K562 (cell line): Measurements from ENCODE around the gene PLCB1. TPM values are rescaled to one million over a fixed set of nuclear protein-coding genes. Genes with fewer than 3 reads are reported as not detected.

ENCODE experiments used
- ATAC-seq: fragments of 200-7000 bp; cut with Tn5 transposase; 3 replicates; pipeline ENCODE4 v1.9.1; 2020; ENCODE audit warnings: moderate library complexity
- BruUV-seq: library from RNA; stranded (reverse); fragments of 400-500 nt; replicated peaks from 2 replicates; lab custom pipeline; 2021; lab: Mats Ljungman, UMichigan
- CTCF ChIA-PET: fragments of 300-600 bp; formaldehyde crosslinking; extraction: SDS; loops from one replicate; lab custom pipeline; 2021; ENCODE audit warnings: low intra/inter-chr PET ratio; lab: Yijun Ruan, JAX
- POLR2A ChIA-PET: fragments of 300-600, 350-650 bp; sonication (Branson Sonifier 250); formaldehyde crosslinking; extraction: SDS; loops from one replicate; lab custom pipeline; 2021; ENCODE audit warnings: antibody characterized with exemption, inconsistent platforms; lab: Yijun Ruan, JAX
- DNase-seq, 4 experiments: peaks; one replicate each; pipeline versions ENCODE4 v3.0.0 to v3.0.0-alpha.2; 2011 to 2018; ENCODE audit warnings: low spot score in 3 of 4, mixed read lengths in 3 of 4; ENCODE audit errors: extremely low read depth in 1 of 4
- FAIRE-seq: peaks from 2 replicates; lab custom pipeline; 2011; peaks lifted over from hg19 to GRCh38; lab: Jason Lieb, UNC
- H2AFZ ChIP-seq: 2 replicates; pipeline ENCODE4 v1.6.0; 2011; ENCODE audit warnings: low read depth, low read length, control low read depth, inconsistent platforms
- H3K27ac ChIP-seq: fragments of 200-600 bp; 3 replicates; pipeline ENCODE4 v1.8.0; 2011; ENCODE audit warnings: low read depth, mild to moderate bottlenecking, control low read depth, inconsistent platforms, low read length, moderate library complexity, mixed read lengths; ENCODE audit errors: extremely low read depth
- H3K27me3 ChIP-seq, 2 experiments: fragments of 300-600 bp in 1 of 2; 2 replicates in 1 of 2; 3 replicates in 1 of 2; pipeline versions ENCODE4 v1.6.0 to v1.8.0; 2011; ENCODE audit warnings: inconsistent platforms in 2 of 2, low read length in 2 of 2, mild to moderate bottlenecking in 1 of 2, mixed read lengths in 1 of 2, moderate library complexity in 1 of 2; ENCODE audit not compliant: control insufficient read depth in 2 of 2, insufficient read depth in 2 of 2
- H3K36me3 ChIP-seq: fragments of 300-600 bp; 3 replicates; pipeline ENCODE4 v1.8.0; 2011; ENCODE audit warnings: mild to moderate bottlenecking, low read length, inconsistent platforms; ENCODE audit not compliant: control insufficient read depth, insufficient read depth
- H3K4me1 ChIP-seq, 2 experiments: fragments of 200-600 bp in 1 of 2; replicated peaks in 1 of 2; 2 replicates in 1 of 2; 3 replicates in 1 of 2; pipeline versions ENCODE4 v1.5.1 to v1.8.0; 2011; ENCODE audit warnings: inconsistent platforms in 2 of 2, low read length in 2 of 2, mild to moderate bottlenecking in 1 of 2, mixed read lengths in 1 of 2, moderate library complexity in 1 of 2; ENCODE audit not compliant: control insufficient read depth in 2 of 2, insufficient read depth in 2 of 2
- H3K4me2 ChIP-seq: 2 replicates; pipeline ENCODE4 v1.6.1; 2011; ENCODE audit warnings: low read length, control low read depth, inconsistent platforms, mixed read lengths; ENCODE audit not compliant: insufficient read depth
- H3K4me3 ChIP-seq: fragments of 200-600 bp; sonication (generic), shearing (Covaris generic); 2 replicates; pipeline ENCODE4 v1.5.1; 2016; ENCODE audit warnings: control low read depth, inconsistent platforms
- H3K79me2 ChIP-seq: fragments of 200-600 bp; 3 replicates; pipeline ENCODE4 v1.8.0; 2011; ENCODE audit warnings: low read length, inconsistent platforms; ENCODE audit not compliant: control insufficient read depth, insufficient read depth
- H3K9ac ChIP-seq, 2 experiments: 2 replicates each; pipeline versions ENCODE4 v1.6.0 to v1.6.1; 2011; ENCODE audit warnings: low read depth in 2 of 2, low read length in 2 of 2, control low read depth in 1 of 2, inconsistent platforms in 1 of 2, mild to moderate bottlenecking in 1 of 2, mixed read lengths in 1 of 2; ENCODE audit not compliant: insufficient read depth in 1 of 2
- H3K9me1 ChIP-seq: one replicate; pipeline ENCODE4 v1.6.0; 2011; ENCODE audit warnings: inconsistent platforms, mild to moderate bottlenecking, low read length, moderate library complexity; ENCODE audit not compliant: control insufficient read depth, insufficient read depth
- H3K9me3 ChIP-seq: replicated peaks from 2 replicates; pipeline ENCODE4 v1.5.1; 2011; ENCODE audit warnings: low read depth, low read length, inconsistent platforms; ENCODE audit not compliant: control insufficient read depth, insufficient read depth
- H4K20me1 ChIP-seq: replicated peaks from 2 replicates; pipeline ENCODE4 v1.6.1; 2011; ENCODE audit warnings: low read length, inconsistent platforms, mixed read lengths; ENCODE audit not compliant: control insufficient read depth, insufficient read depth
- KLF1 ChIP-seq: fragments of 450-650 bp; IDR thresholded peaks from 2 replicates; pipeline ENCODE4 v1.6.1; 2016; ENCODE audit warnings: missing genetic modification characterization, missing compliant biosample characterization
- ZKSCAN3 ChIP-seq: fragments of 250-450 bp; sonication (Bioruptor Pico); IDR thresholded peaks from 2 replicates; pipeline ENCODE4 v1.4.0; 2020
- ZNF124 ChIP-seq: sonication (generic); formaldehyde crosslinking; IDR thresholded peaks from 2 replicates; pipeline ENCODE4 v1.8.1; 2022; ENCODE audit warnings: missing genetic modification reagents
- WGBS: fragments of 100-300 bp; shearing (Covaris generic); methylation state at CpG from one replicate; pipeline ENCODE4 v1.1.6; 2016; ENCODE audit warnings: low coverage, mixed read lengths; ENCODE audit not compliant: insufficient coverage; ENCODE audit errors: missing lambda C conversion rate; 5-methylcytosine and 5-hydroxymethylcytosine counted together
- in situ Hi-C: fragments of 300-500 bp; cut with MboI; formaldehyde crosslinking; loops from 4 replicates; pipeline ENCODE4 v1.15.0; 2018; ENCODE audit warnings: inconsistent platforms, mixed read lengths
- intact Hi-C: fragments of 100-400 bp; cut with micrococcal nuclease; formaldehyde crosslinking; loops from 2 replicates; pipeline ENCODE4 v1.14.2; 2022
- polyA plus RNA-seq, 8 experiments: library from polyadenylated mRNA; depleted of rRNA in 4 of 8; stranded (reverse) in 5 of 8; unstranded in 3 of 8; fragments of >200 nt; fragmentation: Nextera tagmentation in 2 of 8; fragmentation: Illumina TruSeq in 1 of 8; extraction: Ambion mirVana in 2 of 8; extraction: Trizol in 1 of 8; gene quantifications; 2 replicates each; pipeline versions ENCODE4 v1.2.1 to v1.2.3, GENCODE V29; 2011 to 2014; ENCODE audit warnings: inconsistent platforms in 1 of 8, missing spikeins in 1 of 8
- total RNA-seq, 7 experiments: library from RNA; depleted of rRNA in 6 of 7; stranded (reverse); fragments of >200 nt in 6 of 7; fragmentation: Illumina TruSeq in 2 of 7; extraction: Trizol in 2 of 7; gene quantifications; 2 replicates each; pipeline versions ENCODE4 v1.2.1 to v1.2.3, GENCODE V29; 2011 to 2021; ENCODE audit warnings: low replicate concordance in 1 of 7
- TF ChIP-seq, protein P1 (sequence below): fragments of 450-650 bp; formaldehyde crosslinking; IDR thresholded peaks from 2 replicates; pipeline ENCODE4 v1.4.0; 2022; ENCODE audit warnings: mild to moderate bottlenecking, moderate library complexity
- TF ChIP-seq, protein P2 (sequence below): sonication (generic); formaldehyde crosslinking; IDR thresholded peaks from 2 replicates; pipeline ENCODE4 v1.8.1; 2023; ENCODE audit warnings: mild to moderate bottlenecking, missing genetic modification reagents, moderate library complexity
- TF ChIP-seq, protein P3 (sequence below): fragments of 450-650 bp; IDR thresholded peaks from 2 replicates; pipeline ENCODE4 v1.6.1; 2014; ENCODE audit warnings: low read depth, mild to moderate bottlenecking, moderate library complexity, borderline replicate concordance
- TF ChIP-seq, protein P4 (sequence below): fragments of 150-350 bp; conservative IDR thresholded peaks from 2 replicates; pipeline ENCODE4 v1.6.1; 2014; ENCODE audit warnings: low read length
- TF ChIP-seq, protein P5 (sequence below): fragments of 450-650 bp; IDR thresholded peaks from 2 replicates; pipeline ENCODE4 v1.6.1; 2017; ENCODE audit warnings: antibody characterized with exemption, mild to moderate bottlenecking

The PLCB1 gene
- total and polyA plus RNA-seq, 9 of the 15 experiments (the other 6 are each of a cell fraction or from before 2014, with no cell fraction given) = 0.34 to 3.1 (median 1.3) TPM

DNA sequence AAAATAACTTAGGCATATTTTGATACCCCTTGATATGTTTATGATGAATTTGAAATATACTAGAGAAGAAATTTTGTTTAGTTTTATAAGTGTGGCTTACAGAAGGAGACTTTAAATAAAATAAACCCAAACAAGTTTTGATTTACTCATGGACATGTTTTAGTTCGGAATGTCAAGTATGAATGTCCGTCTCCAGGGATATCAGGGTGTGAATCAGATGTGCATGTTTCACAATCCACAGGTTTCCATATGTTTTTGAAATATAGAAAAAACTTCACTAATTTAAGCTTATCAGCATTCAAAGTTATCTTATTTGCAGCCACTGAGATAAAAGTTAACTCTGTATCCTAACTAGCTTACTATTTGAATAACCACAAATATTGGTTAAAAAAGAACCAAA lies 51.5 kb downstream of the PLCB1 start:
- BruUV-seq = no TSS peak
- TF ChIP-seq, protein P1, sequence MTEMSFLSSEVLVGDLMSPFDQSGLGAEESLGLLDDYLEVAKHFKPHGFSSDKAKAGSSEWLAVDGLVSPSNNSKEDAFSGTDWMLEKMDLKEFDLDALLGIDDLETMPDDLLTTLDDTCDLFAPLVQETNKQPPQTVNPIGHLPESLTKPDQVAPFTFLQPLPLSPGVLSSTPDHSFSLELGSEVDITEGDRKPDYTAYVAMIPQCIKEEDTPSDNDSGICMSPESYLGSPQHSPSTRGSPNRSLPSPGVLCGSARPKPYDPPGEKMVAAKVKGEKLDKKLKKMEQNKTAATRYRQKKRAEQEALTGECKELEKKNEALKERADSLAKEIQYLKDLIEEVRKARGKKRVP (CRISPR knock-in tag) = no peak
- TF ChIP-seq KLF1 (tag) = no peak
- TF ChIP-seq, protein P2, sequence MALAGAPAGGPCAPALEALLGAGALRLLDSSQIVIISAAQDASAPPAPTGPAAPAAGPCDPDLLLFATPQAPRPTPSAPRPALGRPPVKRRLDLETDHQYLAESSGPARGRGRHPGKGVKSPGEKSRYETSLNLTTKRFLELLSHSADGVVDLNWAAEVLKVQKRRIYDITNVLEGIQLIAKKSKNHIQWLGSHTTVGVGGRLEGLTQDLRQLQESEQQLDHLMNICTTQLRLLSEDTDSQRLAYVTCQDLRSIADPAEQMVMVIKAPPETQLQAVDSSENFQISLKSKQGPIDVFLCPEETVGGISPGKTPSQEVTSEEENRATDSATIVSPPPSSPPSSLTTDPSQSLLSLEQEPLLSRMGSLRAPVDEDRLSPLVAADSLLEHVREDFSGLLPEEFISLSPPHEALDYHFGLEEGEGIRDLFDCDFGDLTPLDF (CRISPR knock-in tag) = no peak
- no peak for TF ChIP-seq ZKSCAN3 (CRISPR knock-in tag)
- TF ChIP-seq, protein P3, sequence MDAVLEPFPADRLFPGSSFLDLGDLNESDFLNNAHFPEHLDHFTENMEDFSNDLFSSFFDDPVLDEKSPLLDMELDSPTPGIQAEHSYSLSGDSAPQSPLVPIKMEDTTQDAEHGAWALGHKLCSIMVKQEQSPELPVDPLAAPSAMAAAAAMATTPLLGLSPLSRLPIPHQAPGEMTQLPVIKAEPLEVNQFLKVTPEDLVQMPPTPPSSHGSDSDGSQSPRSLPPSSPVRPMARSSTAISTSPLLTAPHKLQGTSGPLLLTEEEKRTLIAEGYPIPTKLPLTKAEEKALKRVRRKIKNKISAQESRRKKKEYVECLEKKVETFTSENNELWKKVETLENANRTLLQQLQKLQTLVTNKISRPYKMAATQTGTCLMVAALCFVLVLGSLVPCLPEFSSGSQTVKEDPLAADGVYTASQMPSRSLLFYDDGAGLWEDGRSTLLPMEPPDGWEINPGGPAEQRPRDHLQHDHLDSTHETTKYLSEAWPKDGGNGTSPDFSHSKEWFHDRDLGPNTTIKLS = no peak
- TF ChIP-seq ZNF124 (CRISPR knock-in tag) = no peak
- TF ChIP-seq, protein P4, sequence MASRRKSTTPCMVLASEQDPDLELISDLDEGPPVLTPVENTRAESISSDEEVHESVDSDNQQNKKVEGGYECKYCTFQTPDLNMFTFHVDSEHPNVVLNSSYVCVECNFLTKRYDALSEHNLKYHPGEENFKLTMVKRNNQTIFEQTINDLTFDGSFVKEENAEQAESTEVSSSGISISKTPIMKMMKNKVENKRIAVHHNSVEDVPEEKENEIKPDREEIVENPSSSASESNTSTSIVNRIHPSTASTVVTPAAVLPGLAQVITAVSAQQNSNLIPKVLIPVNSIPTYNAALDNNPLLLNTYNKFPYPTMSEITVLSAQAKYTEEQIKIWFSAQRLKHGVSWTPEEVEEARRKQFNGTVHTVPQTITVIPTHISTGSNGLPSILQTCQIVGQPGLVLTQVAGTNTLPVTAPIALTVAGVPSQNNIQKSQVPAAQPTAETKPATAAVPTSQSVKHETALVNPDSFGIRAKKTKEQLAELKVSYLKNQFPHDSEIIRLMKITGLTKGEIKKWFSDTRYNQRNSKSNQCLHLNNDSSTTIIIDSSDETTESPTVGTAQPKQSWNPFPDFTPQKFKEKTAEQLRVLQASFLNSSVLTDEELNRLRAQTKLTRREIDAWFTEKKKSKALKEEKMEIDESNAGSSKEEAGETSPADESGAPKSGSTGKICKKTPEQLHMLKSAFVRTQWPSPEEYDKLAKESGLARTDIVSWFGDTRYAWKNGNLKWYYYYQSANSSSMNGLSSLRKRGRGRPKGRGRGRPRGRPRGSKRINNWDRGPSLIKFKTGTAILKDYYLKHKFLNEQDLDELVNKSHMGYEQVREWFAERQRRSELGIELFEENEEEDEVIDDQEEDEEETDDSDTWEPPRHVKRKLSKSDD = no peak
- TF ChIP-seq, protein P5, sequence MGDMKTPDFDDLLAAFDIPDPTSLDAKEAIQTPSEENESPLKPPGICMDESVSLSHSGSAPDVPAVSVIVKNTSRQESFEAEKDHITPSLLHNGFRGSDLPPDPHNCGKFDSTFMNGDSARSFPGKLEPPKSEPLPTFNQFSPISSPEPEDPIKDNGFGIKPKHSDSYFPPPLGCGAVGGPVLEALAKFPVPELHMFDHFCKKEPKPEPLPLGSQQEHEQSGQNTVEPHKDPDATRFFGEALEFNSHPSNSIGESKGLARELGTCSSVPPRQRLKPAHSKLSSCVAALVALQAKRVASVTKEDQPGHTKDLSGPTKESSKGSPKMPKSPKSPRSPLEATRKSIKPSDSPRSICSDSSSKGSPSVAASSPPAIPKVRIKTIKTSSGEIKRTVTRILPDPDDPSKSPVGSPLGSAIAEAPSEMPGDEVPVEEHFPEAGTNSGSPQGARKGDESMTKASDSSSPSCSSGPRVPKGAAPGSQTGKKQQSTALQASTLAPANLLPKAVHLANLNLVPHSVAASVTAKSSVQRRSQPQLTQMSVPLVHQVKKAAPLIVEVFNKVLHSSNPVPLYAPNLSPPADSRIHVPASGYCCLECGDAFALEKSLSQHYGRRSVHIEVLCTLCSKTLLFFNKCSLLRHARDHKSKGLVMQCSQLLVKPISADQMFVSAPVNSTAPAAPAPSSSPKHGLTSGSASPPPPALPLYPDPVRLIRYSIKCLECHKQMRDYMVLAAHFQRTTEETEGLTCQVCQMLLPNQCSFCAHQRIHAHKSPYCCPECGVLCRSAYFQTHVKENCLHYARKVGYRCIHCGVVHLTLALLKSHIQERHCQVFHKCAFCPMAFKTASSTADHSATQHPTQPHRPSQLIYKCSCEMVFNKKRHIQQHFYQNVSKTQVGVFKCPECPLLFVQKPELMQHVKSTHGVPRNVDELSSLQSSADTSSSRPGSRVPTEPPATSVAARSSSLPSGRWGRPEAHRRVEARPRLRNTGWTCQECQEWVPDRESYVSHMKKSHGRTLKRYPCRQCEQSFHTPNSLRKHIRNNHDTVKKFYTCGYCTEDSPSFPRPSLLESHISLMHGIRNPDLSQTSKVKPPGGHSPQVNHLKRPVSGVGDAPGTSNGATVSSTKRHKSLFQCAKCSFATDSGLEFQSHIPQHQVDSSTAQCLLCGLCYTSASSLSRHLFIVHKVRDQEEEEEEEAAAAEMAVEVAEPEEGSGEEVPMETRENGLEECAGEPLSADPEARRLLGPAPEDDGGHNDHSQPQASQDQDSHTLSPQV = no peak

More for the DNA sequence above, 51.5 kb downstream of the PLCB1 start:
- CTCF ChIA-PET = no interaction called here
- Histone ChIP-seq H4K20me1 (no peaks in the 10 kb centered on the region), H3K4me1 (no peaks in the 10 kb centered on the region), H3K4me3 (no peak overlapping the region), H3K27ac (no peak overlapping the region), H3K9me3 (no peaks in the 10 kb centered on the region), H3K9me1 (no peaks in the 10 kb centered on the region), H3K9ac (no peak overlapping the region), H3K36me3 (no peaks in the 10 kb centered on the region), H3K27me3 (no peaks in the 10 kb centered on the region), H2AFZ (no peak overlapping the region), H3K79me2 (no peaks in the 10 kb centered on the region), H3K4me2 (no peak overlapping the region)
- ATAC-seq = no peak
- POLR2A ChIA-PET = no interaction called here
- DNase-seq = no peak
- FAIRE-seq = no peak
- in situ Hi-C loops = no loop called here
- 8% methylated on average over 2 of the region's 2 CpGs for WGBS
- intact Hi-C loops = no loop called here
